Stimulated activated CD4-positive, alpha-beta T cell treated with anti-CD3 and anti-CD28 coated beads, Interleukin-1b, Interleukin-23, amount 100 ng/mL, for 24 hours (primary cell): ENCODE measurements around the gene ITFG1.
A peak's percentile ranks its signal among the peaks of the same experiment; 100 is the strongest.

Experiments
- DNase-seq, 4 experiments: peaks; one replicate each; pipeline ENCODE4 v3.0.0-alpha.2; 2020; ENCODE audit warnings: low read depth in 4 of 4, low spot score in 1 of 4

ITFG1 gene

DNA sequence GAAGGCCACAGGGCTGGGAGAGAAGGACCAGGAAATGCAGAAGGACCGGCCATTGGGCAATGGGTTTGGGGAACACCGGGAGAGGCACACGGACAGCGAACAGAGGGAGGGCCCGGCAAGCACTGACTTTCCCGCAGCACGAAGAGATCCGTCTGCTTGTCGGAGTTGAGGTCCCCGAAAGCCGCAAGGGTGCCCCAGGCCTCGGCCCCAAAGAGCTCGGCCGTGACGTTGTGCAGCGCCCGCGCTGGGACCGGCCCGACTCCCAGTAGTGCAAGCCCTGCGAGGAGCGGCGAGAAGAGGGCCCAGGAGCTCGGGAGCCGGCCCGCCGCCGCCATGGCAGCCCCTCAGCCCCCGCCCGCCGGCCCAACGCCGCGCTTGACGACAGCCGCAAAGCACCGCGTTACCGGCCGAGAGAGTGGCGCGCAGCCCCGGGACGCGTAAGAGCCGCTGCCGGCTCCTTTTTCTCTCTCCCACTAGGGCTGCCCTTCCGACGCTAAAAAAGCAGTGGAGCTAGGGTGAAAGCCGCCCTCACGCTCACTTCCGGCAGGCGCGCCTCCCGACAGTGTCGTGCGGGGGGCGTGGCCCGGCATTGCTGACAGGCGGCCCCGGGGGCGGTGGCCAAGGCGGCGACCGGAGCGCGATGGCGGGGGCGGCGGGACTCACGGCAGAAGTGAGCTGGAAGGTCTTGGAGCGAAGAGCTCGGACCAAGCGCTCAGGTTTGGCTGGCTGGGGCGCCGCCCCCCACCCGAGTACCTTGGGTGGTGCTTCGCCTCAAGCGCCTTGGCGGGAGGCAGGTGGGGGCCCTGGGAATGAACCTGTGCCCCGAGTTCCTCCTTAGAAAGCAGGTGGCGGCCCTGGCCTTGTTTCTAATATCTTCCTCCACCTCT lies at the start of gene ITFG1, which contains the start of gene PHKB:
TSS of gene ITFG1 (minus strand) at position 353 of the 887 bp plus-strand sequence. CDS start at position 335, 18 bp downstream.
TSS of gene PHKB (plus strand) at position 621 of the 887 bp plus-strand sequence. CDS start at position 641, 20 bp downstream.
- DNase-seq, result peak; percentile 89 to 94 (median 92)

DNA sequence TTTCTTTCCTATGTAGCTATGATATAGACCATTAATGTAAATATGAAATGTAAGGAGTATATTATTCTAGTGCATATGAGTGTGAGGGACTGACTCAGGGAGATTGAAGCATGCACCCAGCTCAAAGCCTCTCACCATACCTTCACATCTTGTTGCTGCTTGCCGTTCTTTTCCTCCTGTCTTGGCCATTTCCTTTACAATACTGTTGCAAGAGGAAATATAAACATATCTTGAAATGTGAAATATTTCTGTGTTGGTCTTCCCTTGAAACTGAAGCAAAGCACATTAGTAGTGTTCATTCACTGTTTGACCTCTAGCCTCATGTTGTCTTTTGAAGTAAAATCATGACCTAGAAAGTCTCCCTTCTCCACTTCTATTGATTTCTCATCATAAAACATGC lies 46.8 kb upstream of the ITFG1 start:
- no peak for DNase-seq

- DNase-seq, result no peak
These were observed 45.9 kb upstream of the ITFG1 start for GRCh38 chr16:47506800-47507199.

DNA sequence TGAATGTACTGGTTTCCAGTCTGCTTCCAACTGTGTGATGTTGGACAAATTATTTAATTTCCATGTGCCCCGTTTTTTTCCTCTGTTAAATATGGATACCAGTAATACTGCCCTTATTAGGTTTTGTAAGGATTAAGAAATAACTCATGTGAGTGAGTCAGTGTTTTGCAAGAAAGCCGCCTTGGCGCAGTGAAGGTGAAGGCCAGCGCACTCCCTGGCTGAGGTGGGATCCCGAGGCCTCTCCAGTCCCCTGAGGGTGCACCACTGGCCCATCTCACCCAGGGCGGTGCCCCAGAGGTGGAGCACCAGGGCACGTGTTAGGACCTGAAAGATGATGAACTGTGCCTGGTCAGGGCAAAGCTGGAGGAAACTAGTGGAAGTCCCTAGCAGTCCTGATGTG lies 43.7 kb upstream of the ITFG1 start:
- DNase-seq, result no peak

- DNase-seq, result no peak
These were observed 43.1 kb upstream of the ITFG1 start for GRCh38 chr16:47503936-47504335.

DNA sequence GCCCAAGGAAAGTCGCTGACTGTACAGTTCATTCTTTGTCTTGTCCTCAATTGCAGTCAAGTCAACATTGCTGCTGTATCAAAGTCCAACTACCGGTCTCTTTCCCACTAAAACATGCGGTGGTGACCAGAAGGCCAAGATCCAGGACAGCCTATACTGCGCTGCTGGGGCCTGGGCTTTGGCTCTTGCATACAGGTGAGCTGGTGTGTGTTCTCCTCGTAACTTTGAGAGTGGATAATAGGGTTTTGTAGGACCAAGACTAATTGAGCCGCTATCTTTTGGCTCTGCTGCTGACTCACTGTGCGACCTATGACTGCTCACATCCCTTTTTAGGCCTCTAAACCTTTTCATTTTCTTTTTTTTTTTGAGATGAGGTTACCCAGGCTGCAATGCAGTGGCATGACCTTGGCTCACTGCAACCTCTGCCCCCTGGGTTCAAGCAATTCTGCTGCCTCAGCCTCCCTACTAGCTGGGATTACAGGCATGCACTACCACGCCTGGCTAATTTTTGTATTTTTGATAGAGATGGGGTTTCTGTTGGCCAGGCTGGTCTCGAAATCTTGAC lies 38.9 kb upstream of the ITFG1 start:
- DNase-seq, result no peak

DNA sequence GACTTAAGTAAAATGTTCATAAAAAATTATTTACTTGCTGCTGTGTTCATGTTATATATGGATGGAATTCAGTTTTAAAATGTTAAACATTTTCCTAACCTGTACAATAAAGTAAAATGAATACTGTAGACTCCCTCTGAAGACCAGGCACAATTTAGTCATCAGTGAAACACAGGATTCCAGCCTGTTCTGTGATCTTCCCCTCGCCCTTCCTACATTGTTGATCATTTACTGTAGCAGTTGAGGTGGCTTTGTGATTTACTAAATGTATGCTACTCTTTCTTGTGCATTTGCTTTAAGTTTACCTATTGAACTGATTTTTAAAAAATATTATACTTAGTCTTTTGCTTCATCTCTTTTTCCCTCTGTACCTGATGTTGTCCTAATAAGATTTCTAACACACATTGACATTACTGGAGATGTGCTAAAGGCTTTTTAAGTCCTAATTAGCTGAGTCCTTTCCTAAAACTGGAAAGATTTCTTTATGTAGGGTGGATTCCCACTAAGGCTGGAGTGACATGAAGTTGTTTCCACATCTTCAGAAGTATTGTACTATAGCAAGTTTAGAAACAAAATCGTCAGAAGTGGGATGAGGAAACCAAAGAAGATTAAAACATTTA lies 38.3 kb upstream of the ITFG1 start:
- DNase-seq, result no peak

DNA sequence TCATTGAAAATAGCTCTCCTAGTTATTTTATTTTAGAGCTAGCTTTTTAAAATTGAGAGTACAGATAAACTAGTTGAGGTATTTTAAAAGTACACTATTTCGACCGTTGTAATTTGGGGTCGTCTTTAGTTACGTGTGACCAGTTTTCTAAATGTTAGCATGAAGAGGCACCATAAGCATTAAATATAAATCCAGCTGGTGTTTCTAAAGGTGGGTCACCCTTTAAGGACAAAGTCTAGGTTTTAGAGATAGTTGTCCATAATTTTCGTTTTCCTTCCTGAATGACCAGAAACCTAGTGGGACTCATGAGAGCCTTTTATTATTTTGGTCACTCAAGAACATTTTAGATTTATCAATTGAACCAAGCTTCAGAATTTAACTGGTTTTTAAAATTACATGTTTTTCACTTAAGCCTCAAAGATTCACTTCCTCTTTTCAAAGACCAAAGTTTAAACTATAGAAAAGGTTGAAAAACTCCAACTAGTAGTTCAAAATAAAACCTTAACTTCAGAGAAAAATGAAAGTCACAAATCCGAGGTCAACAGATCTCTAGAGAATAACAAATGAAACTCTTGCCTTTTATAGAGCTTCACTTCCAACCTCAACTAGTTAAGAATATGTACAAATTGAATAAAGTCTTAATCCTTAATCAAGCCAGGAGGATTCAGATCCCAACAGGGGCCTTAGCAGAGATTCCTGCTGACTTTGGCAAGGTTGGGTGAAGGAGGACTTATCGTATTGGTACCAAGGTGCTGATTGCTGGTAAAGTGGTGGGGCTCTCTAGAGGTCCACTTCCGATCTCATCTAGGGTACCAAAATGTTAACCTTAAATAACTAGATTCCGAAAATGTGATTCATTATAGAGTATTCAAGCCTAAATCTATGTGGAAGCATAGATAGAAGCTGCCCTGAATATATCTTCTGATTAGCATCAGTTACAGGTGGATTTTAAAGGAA lies 32.8 kb upstream of the ITFG1 start:
- no peak for DNase-seq

- DNase-seq, result peak in 1 of 4 experiments; percentile 4
These were observed 31.8 kb upstream of the ITFG1 start for GRCh38 chr16:47492428-47493377.

GRCh38 chr16:47492036-47492427 lies 31.2 kb upstream of the ITFG1 start:
- no peak for DNase-seq

DNA sequence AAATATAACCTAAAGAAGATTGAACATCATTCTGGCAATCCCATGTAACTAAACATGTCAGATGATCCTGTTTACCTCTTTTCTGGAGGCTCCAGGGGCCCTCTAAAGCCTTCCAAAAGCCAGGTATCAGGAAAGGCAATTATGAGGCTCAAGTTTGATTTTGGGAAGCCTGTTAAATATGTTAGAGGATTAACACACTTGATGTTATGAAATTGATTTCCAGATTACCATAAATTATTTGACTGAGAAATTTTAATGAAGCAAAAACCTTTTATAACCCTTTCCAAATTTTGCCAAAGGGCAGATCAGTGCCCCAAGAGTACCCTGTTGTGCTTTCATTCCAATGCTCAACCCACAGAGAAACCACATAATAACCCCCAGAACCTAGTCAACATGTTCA lies 29.6 kb upstream of the ITFG1 start:
- no peak for DNase-seq

DNA sequence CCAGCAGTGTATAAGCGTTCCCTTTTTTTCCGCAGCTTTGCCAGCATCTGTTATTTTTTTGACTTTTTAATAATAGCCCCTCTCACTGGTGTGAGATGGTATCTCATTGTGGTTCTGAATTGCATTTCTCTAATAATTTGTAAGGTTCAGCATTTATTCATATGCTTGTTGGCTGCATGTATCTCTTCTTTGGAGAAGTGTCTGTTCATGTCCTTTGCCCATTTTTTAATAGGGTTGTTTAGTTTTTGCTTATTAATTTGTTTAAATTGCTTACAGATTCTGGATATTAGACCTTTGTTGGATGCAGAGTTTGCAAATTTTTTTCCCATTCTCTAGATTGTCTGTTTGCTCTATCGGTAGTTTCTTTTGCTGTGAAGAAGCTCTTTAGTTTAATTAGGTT lies 27.2 kb upstream of the ITFG1 start:
- no peak for DNase-seq

- DNase-seq, result no peak
These were observed 26.0 kb upstream of the ITFG1 start for GRCh38 chr16:47486856-47487255.

GRCh38 chr16:47483616-47484015 lies 22.8 kb upstream of the ITFG1 start:
- no peak for DNase-seq

GRCh38 chr16:47481698-47482374 lies 21.0 kb upstream of the ITFG1 start:
- DNase-seq, result no peak

DNA sequence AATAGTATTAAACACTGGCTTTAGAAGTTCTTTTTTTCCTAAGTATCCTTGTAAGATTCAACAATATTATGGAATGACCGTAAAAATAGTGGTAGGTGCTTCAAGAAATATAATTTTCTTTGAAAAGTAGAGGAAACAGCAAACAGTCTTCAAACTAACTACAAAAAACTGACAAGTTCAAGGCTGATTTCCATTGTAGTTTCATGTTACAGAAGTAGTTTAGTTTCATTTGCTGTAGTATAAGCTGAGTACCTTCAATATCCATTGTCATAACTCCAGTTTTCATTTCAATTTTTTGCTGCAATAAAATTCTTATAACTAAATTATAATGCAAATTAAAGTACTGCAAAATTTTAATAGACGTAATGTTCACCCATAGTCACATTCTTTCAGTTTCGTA lies 19.5 kb upstream of the ITFG1 start:
- no peak for DNase-seq

DNA sequence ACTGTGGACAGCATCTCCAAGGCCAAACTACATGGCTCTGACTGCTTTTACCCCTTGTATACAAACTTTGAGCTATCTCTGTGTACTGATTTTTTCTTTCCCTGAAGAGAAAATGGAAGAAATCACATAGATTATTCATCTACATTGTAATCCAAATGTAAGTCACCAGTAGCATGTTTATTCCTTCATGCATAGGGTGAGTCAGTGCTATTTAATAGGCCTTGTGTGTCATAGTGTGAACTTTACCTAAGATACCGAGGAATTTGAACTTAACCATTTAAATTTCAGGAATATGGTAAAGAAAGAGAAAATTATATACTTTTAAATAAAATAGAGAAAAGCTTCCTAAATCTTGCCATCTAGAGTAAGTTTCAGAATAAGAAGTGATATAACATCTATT lies 16.8 kb upstream of the ITFG1 start:
- no peak for DNase-seq

GRCh38 chr16:47476654-47477345 lies 15.9 kb upstream of the ITFG1 start:
- no peak for DNase-seq

DNA sequence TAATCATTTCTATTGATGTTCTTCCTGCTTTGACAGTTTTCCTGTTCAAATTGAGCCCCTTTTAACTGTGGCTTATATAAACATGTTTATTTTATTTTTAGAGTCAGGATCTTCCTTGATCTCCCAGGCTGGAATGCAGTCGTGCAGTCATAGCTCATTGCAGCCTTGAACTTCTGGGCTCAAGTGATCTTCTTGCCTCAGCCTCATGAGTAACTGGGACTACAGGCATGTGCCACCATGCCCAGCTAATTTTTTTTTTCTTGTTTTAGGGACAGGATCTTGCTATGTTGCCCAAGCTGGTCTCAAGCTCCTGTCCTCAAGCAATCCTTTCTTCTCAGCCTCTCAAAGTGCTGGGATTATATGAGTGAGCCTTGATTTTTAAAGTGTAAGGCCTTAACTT lies 14.9 kb upstream of the ITFG1 start:
- no peak for DNase-seq
